GM23338 (cell line): ENCODE measurements around the gene MAG. TPM values are rescaled to one million over a fixed set of nuclear protein-coding genes. Genes with fewer than 3 reads are reported as not detected.

Source experiments
- ATAC-seq: fragments of 200-7000 bp; cut with Tn5 transposase; 3 replicates; pipeline ENCODE4 v1.9.1; 2020
- DNase-seq: peaks from one replicate; pipeline ENCODE4 v3.0.0-alpha.2; 2015; ENCODE audit warnings: low spot score
- H2AFZ ChIP-seq: fragments of 200-600 bp; sonication (generic); 2 replicates; pipeline ENCODE4 v1.8.0; 2016; ENCODE audit warnings: antibody characterized with exemption, mild to moderate bottlenecking, moderate library complexity
- H3F3A ChIP-seq: fragments of 200-600 bp; sonication (generic); replicated peaks from 2 replicates; pipeline ENCODE4 v1.8.0; 2017; ENCODE audit warnings: antibody characterized with exemption, mixed run types, low read depth
- H3K27ac ChIP-seq: fragments of 200-600 bp; sonication (generic); 2 replicates; pipeline ENCODE4 v1.6.1; 2016; ENCODE audit warnings: low read depth
- H3K27me3 ChIP-seq: fragments of 200-600 bp; sonication (generic); 2 replicates; pipeline ENCODE4 v1.8.0; 2016; ENCODE audit warnings: mild to moderate bottlenecking, mixed run types, moderate library complexity; ENCODE audit not compliant: insufficient read depth
- H3K36me3 ChIP-seq: fragments of 200-600 bp; sonication (generic); 2 replicates; pipeline ENCODE4 v1.8.0; 2016; ENCODE audit warnings: mild to moderate bottlenecking; ENCODE audit not compliant: insufficient read depth
- H3K4me1 ChIP-seq: fragments of 200-600 bp; sonication (generic); 2 replicates; pipeline ENCODE4 v1.8.0; 2016; ENCODE audit warnings: mild to moderate bottlenecking, moderate library complexity; ENCODE audit not compliant: insufficient read depth
- H3K4me2 ChIP-seq: fragments of 200-600 bp; sonication (generic); 2 replicates; pipeline ENCODE4 v1.7.1; 2017; ENCODE audit warnings: mixed run types
- H3K4me3 ChIP-seq: fragments of 200-600 bp; sonication (generic); 2 replicates; pipeline ENCODE4 v1.6.1; 2016; ENCODE audit warnings: mixed run types
- H3K79me2 ChIP-seq: fragments of 200-600 bp; sonication (generic); replicated peaks from 2 replicates; pipeline ENCODE4 v1.8.0; 2017; ENCODE audit warnings: mild to moderate bottlenecking; ENCODE audit not compliant: insufficient read depth
- H3K9me2 ChIP-seq: fragments of 200-600 bp; sonication (generic); 2 replicates; pipeline ENCODE4 v1.8.0; 2017; ENCODE audit not compliant: insufficient read depth
- H4K20me1 ChIP-seq: fragments of 200-600 bp; sonication (generic); replicated peaks from 2 replicates; pipeline ENCODE4 v1.8.0; 2017; ENCODE audit warnings: mild to moderate bottlenecking; ENCODE audit not compliant: insufficient read depth
- H3K27ac Mint-ChIP-seq: 2 replicates; pipeline ENCODE4 v1.8.0; 2020; ENCODE audit warnings: inconsistent platforms, mild to moderate bottlenecking, moderate library complexity, mixed read lengths
- H3K27me3 Mint-ChIP-seq: 3 replicates; pipeline ENCODE4 v1.8.0; 2022; ENCODE audit warnings: low read depth, mild to moderate bottlenecking, moderate library complexity, mixed read lengths, inconsistent platforms; ENCODE audit not compliant: insufficient read depth, poor library complexity
- H3K36me3 Mint-ChIP-seq: 3 replicates; pipeline ENCODE4 v1.8.0; 2021; ENCODE audit warnings: low read depth, mild to moderate bottlenecking, inconsistent platforms, moderate library complexity, mixed read lengths
- H3K4me1 Mint-ChIP-seq: 3 replicates; pipeline ENCODE4 v1.8.0; 2020; ENCODE audit warnings: mild to moderate bottlenecking, inconsistent platforms, mixed read lengths
- H3K4me3 Mint-ChIP-seq: 3 replicates; pipeline ENCODE4 v1.8.0; 2021; ENCODE audit warnings: moderate library complexity, mild to moderate bottlenecking, inconsistent platforms, mixed read lengths
- H3K9me3 Mint-ChIP-seq: 3 replicates; pipeline ENCODE4 v1.8.0; 2020; ENCODE audit warnings: moderate library complexity, mild to moderate bottlenecking, inconsistent platforms, mixed read lengths
- CREB1 ChIP-seq: fragments of 250-450 bp; sonication (Bioruptor Pico); IDR thresholded peaks from 2 replicates; pipeline ENCODE4 v1.5.0; 2020; ENCODE audit warnings: low read depth, mild to moderate bottlenecking, moderate library complexity
- CTCF ChIP-seq, 2 experiments: fragments of 200-600 bp in 1 of 2; sonication (generic) in 1 of 2; conservative IDR thresholded peaks; 2 replicates each; pipeline versions ENCODE4 v1.5.1 to v1.6.1; 2016 to 2017; ENCODE audit warnings: antibody characterized with exemption in 2 of 2, low read depth in 2 of 2, mild to moderate bottlenecking in 2 of 2, moderate library complexity in 1 of 2
- ETS1 ChIP-seq: IDR thresholded peaks from 2 replicates; pipeline ENCODE4 v1.6.1; 2016; ENCODE audit warnings: antibody characterized with exemption
- EZH2 ChIP-seq: fragments of 200-600 bp; sonication (generic); IDR thresholded peaks from one replicate; pipeline ENCODE4 v1.8.0; 2017; ENCODE audit warnings: antibody characterized with exemption, mild to moderate bottlenecking, low read depth; ENCODE audit not compliant: unreplicated experiment
- NANOG ChIP-seq: IDR thresholded peaks from 2 replicates; pipeline ENCODE4 v1.6.1; 2016; ENCODE audit warnings: antibody characterized with exemption, borderline replicate concordance
- POLR2AphosphoS5 ChIP-seq: IDR thresholded peaks from 2 replicates; pipeline ENCODE4 v1.6.1; 2016; ENCODE audit warnings: antibody characterized with exemption, low read depth
- ZNF114 ChIP-seq: fragments of 250-450 bp; sonication (Bioruptor Pico); IDR thresholded peaks from 2 replicates; pipeline ENCODE4 v1.5.0; 2020; ENCODE audit warnings: mild to moderate bottlenecking, moderate library complexity
- ZNF462 ChIP-seq: fragments of 250-450 bp; sonication (Bioruptor Pico); IDR thresholded peaks from 2 replicates; pipeline ENCODE4 v1.5.0; 2020; ENCODE audit warnings: mild to moderate bottlenecking, moderate library complexity
- polyA plus RNA-seq: library from polyadenylated mRNA; unstranded; fragments of >200 nt; fragmentation: Nextera tagmentation; extraction: Ambion mirVana; gene quantifications from 2 replicates; pipeline ENCODE4 v1.2.1, GENCODE V29; 2016
- total RNA-seq: library from RNA; depleted of rRNA; stranded (reverse); fragments of >200 nt; shearing (Covaris generic); gene quantifications from 2 replicates; pipeline ENCODE4 v1.2.3, GENCODE V29; 2014

Gene MAG
- total and polyA plus RNA-seq, 2 experiments from 2014 or later, result 0.61 to 1.3 TPM

DNA sequence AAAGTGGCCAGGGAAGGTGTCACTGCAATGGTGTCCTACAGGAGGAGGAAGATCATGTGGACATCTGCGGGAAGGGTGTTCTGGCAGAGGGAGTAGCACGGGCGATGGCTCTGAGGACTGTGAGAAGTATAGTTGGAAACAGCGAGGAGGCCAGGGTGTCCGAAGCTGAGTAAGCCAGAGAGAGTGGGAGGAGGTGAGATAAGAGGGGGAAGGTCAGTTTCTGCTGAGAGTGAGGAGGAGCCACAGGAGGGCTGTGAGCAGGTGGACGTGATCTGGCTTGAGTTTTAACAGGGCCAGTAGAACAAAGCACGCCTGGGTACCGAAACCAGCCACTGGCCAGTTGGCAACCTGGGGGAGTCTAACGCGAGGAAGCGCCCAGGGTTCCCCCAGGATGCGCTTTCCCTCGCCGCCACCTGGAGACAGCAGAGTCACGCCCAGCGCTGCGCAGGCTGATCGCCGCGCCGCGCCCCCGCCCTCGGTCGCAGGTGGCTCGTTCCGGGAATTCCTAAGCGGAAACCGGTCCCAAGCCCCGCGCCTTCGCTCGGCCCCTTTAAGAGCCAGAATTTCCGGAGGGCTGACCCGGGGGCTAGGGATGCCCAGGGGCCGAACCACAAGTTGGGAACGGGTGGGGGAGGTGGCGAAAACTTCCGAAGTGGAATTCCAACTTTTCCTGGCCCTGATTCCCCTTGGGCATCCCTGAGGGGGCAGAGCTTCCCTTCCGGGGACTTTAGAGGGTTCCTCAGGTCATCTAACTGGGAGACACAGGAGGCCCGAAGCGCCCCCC, 44.2 kb upstream of the MAG start:
- peaks cover 4% of the 10 kb centered on the region; the same call in 1 of the 3 replicates for H3K9me3 Mint-ChIP-seq

More for the DNA sequence above, 44.2 kb upstream of the MAG start:
- Histone ChIP-seq H3K4me1 (peaks cover 12% of the 10 kb centered on the region), H3K27ac (peak overlapping the region; percentile 100), H3K9me2 (no peaks in the 10 kb centered on the region), H3K4me2 (peak overlapping the region; percentile 93), H3K36me3 (peaks cover 8% of the 10 kb centered on the region), H3F3A (no peaks in the 10 kb centered on the region), H3K4me3 (peak overlapping the region; percentile 83), H2AFZ (peak overlapping the region; percentile 94), H3K27me3 (no peaks in the 10 kb centered on the region), H3K79me2 (peaks cover 37% of the 10 kb centered on the region), H4K20me1 (peaks cover 28% of the 10 kb centered on the region)
- Mint-ChIP-seq H3K27me3 (peaks cover 21% of the 10 kb centered on the region), H3K36me3 (peaks cover 40% of the 10 kb centered on the region), H3K4me1 (peaks cover 35% of the 10 kb centered on the region), H3K4me3 (peak overlapping the region; percentile 95), H3K27ac (peak overlapping the region; percentile 100)
- TF ChIP-seq ETS1 (no peak), ZNF462 (CRISPR knock-in tag) (no peak), CTCF (conservative IDR thresholded peaks at IDR 0.05; ENCODE audit: low read depth in 2 of 2) (peak; percentile 21 to 74; a peak in 3 of 4 replicates), POLR2AphosphoS5 (peak; percentile 48), ZNF114 (0 out of 2 replicates have a peak, but pooled peaks have one; percentile 44), NANOG (no peak), EZH2 (no peak), CREB1 (CRISPR knock-in tag) (no peak; the same call in 1 of the 2 replicates)
- DNase-seq (peak; percentile 99), ATAC-seq (peak; percentile 74)
